H1 (cell line): Measurements from ENCODE around the gene IFNAR2. TPM values are rescaled to one million over a fixed set of nuclear protein-coding genes. Genes with fewer than 3 reads are reported as not detected.

Experiments
- CTCF ChIA-PET: fragments of 300-600 bp; sonication (Branson Sonifier 250); formaldehyde crosslinking; loops from one replicate; lab custom pipeline; 2021; ENCODE audit not compliant: partially characterized antibody; lab: Charles Lee
- POLR2A ChIA-PET: fragments of 300-600 bp; sonication (Branson Sonifier 250); formaldehyde crosslinking; loops from one replicate; lab custom pipeline; 2021; ENCODE audit warnings: inconsistent platforms; ENCODE audit not compliant: partially characterized antibody; lab: Charles Lee
- DNase-seq, 2 experiments: peaks; one replicate each; pipeline versions ENCODE4 v3.0.0 to v3.0.0-alpha.2; 2010 to 2022; ENCODE audit warnings: low spot score in 2 of 2, low read depth in 1 of 2, mixed read lengths in 1 of 2
- FAIRE-seq: peaks from 2 replicates; lab custom pipeline; 2011; peaks lifted over from hg19 to GRCh38; lab: Jason Lieb, UNC
- H2AFZ ChIP-seq: 2 replicates; pipeline ENCODE4 v1.8.1; 2012; ENCODE audit warnings: low read length, inconsistent platforms
- H2AK5ac ChIP-seq: 2 replicates; pipeline ENCODE4 v1.6.1; 2013; ENCODE audit warnings: low read depth, low read length
- H2BK120ac ChIP-seq: replicated peaks from 2 replicates; pipeline ENCODE3; 2013; ENCODE audit warnings: low read depth, low read length, inconsistent platforms
- H2BK12ac ChIP-seq: 2 replicates; pipeline ENCODE4 v1.6.1; 2013; ENCODE audit warnings: low read depth, low read length
- H2BK15ac ChIP-seq: 2 replicates; pipeline ENCODE4 v1.6.1; 2013; ENCODE audit warnings: low read length
- H2BK20ac ChIP-seq: 2 replicates; pipeline ENCODE4 v1.6.1; 2013; ENCODE audit warnings: low read length
- H2BK5ac ChIP-seq: 2 replicates; pipeline ENCODE4 v1.6.1; 2013; ENCODE audit warnings: low read depth, low read length
- H3K14ac ChIP-seq: 2 replicates; pipeline ENCODE4 v1.6.1; 2013; ENCODE audit warnings: inconsistent platforms; ENCODE audit not compliant: insufficient read length
- H3K18ac ChIP-seq: 2 replicates; pipeline ENCODE4 v1.6.1; 2013; ENCODE audit warnings: low read length; ENCODE audit errors: extremely low read depth
- H3K23ac ChIP-seq: 2 replicates; pipeline ENCODE4 v1.6.1; 2013; ENCODE audit warnings: inconsistent platforms; ENCODE audit not compliant: insufficient read length
- H3K23me2 ChIP-seq: 2 replicates; pipeline ENCODE4 v1.6.1; 2013; ENCODE audit warnings: low read depth, low read length
- H3K27ac ChIP-seq: 2 replicates; pipeline ENCODE4 v1.6.1; 2011; ENCODE audit warnings: low read depth, low read length, inconsistent platforms
- H3K27me3 ChIP-seq, 4 experiments: replicated peaks in 1 of 4; 1 replicate in 1 of 4; 2 replicates in 3 of 4; pipeline versions ENCODE4 v1.6.1 to v1.8.1; 2011 to 2013; ENCODE audit warnings: low read length in 3 of 4, mild to moderate bottlenecking in 3 of 4, inconsistent platforms in 2 of 4, mixed read lengths in 2 of 4, moderate library complexity in 1 of 4; ENCODE audit not compliant: control insufficient read depth in 3 of 4, insufficient read depth in 3 of 4; ENCODE audit errors: extremely low read depth in 1 of 4
- H3K36me3 ChIP-seq, 4 experiments: 2 replicates each; pipeline versions ENCODE4 v1.6.1 to v1.8.1; 2011 to 2013; ENCODE audit warnings: mild to moderate bottlenecking in 4 of 4, low read length in 3 of 4, moderate library complexity in 2 of 4, control low read depth in 1 of 4, inconsistent platforms in 1 of 4; ENCODE audit not compliant: insufficient read depth in 4 of 4, control insufficient read depth in 2 of 4
- H3K4ac ChIP-seq: replicated peaks from 2 replicates; pipeline ENCODE3; 2013; ENCODE audit warnings: low read length, low read depth, mixed read lengths, inconsistent platforms; ENCODE audit not compliant: insufficient read length
- H3K4me1 ChIP-seq, 4 experiments: replicated peaks in 1 of 4; 1 replicate in 1 of 4; 2 replicates in 3 of 4; pipeline versions ENCODE4 v1.6.1 to v1.8.1; 2011 to 2013; ENCODE audit warnings: low read length in 3 of 4, inconsistent platforms in 2 of 4, mixed read lengths in 1 of 4; ENCODE audit not compliant: insufficient read depth in 4 of 4, control insufficient read depth in 3 of 4
- H3K4me2 ChIP-seq, 2 experiments: 2 replicates each; pipeline versions ENCODE4 v1.6.1 to v1.8.1; 2011 to 2013; ENCODE audit warnings: low read depth in 2 of 2, low read length in 2 of 2, control low read depth in 1 of 2, inconsistent platforms in 1 of 2, mild to moderate bottlenecking in 1 of 2; ENCODE audit not compliant: insufficient read depth in 1 of 2
- H3K4me3 ChIP-seq, 4 experiments: fragments of 200-600, 300-600 bp in 1 of 4; sonication (generic), shearing (Covaris generic), sonication (Bioruptor Twin) in 1 of 4; 2 replicates each; pipeline versions ENCODE4 v1.5.1 to v1.8.1; 2011 to 2016; ENCODE audit warnings: low read length in 4 of 4, low read depth in 3 of 4, control low read depth in 2 of 4, inconsistent platforms in 2 of 4, mild to moderate bottlenecking in 2 of 4, mixed read lengths in 1 of 4, moderate library complexity in 1 of 4; ENCODE audit not compliant: insufficient read depth in 2 of 4; ENCODE audit errors: extremely low read depth in 1 of 4
- H3K56ac ChIP-seq: replicated peaks from 2 replicates; pipeline ENCODE3; 2013; ENCODE audit warnings: low read depth, mild to moderate bottlenecking, mixed read lengths, low read length, inconsistent platforms; ENCODE audit not compliant: insufficient read length
- H3K79me1 ChIP-seq: 2 replicates; pipeline ENCODE4 v1.6.1; 2013; ENCODE audit warnings: low read depth, low read length, control low read depth
- H3K79me2 ChIP-seq, 2 experiments: 2 replicates each; pipeline versions ENCODE4 v1.6.1 to v1.8.1; 2012 to 2013; ENCODE audit warnings: low read length in 2 of 2, mild to moderate bottlenecking in 2 of 2, inconsistent platforms in 1 of 2; ENCODE audit not compliant: insufficient read depth in 2 of 2, control insufficient read depth in 1 of 2
- H3K9ac ChIP-seq, 4 experiments: replicated peaks in 1 of 4; 1 replicate in 1 of 4; 2 replicates in 3 of 4; pipeline versions ENCODE4 v1.6.1 to v1.8.1; 2011 to 2013; ENCODE audit warnings: low read depth in 3 of 4, low read length in 3 of 4, control low read depth in 2 of 4, mild to moderate bottlenecking in 2 of 4, moderate library complexity in 2 of 4, inconsistent platforms in 1 of 4; ENCODE audit errors: extremely low read depth in 1 of 4
- H3K9me3 ChIP-seq, 2 experiments: 2 replicates each; pipeline versions ENCODE4 v1.6.1 to v1.8.1; 2012 to 2013; ENCODE audit warnings: mild to moderate bottlenecking in 2 of 2, moderate library complexity in 2 of 2, control low read depth in 1 of 2, inconsistent platforms in 1 of 2, low read depth in 1 of 2, low read length in 1 of 2, mixed read lengths in 1 of 2; ENCODE audit not compliant: insufficient read depth in 2 of 2
- H4K20me1 ChIP-seq, 2 experiments: replicated peaks in 1 of 2; 2 replicates each; pipeline versions ENCODE3 to v1.8.1; 2011 to 2013; ENCODE audit warnings: inconsistent platforms in 2 of 2, low read length in 2 of 2, mild to moderate bottlenecking in 1 of 2; ENCODE audit not compliant: insufficient read depth in 2 of 2, control insufficient read depth in 1 of 2
- H4K5ac ChIP-seq: 2 replicates; pipeline ENCODE4 v1.6.1; 2013; ENCODE audit warnings: low read length, low read depth, mixed read lengths, inconsistent platforms; ENCODE audit not compliant: insufficient read length
- H4K8ac ChIP-seq: 2 replicates; pipeline ENCODE4 v1.8.0; 2013; ENCODE audit warnings: mild to moderate bottlenecking, moderate library complexity, low read length, inconsistent platforms; ENCODE audit not compliant: insufficient read depth; ENCODE audit errors: extremely low read depth
- H4K91ac ChIP-seq: replicated peaks from 2 replicates; pipeline ENCODE3; 2013; ENCODE audit warnings: low read length, mixed read lengths, inconsistent platforms; ENCODE audit not compliant: insufficient read length
- BACH1 ChIP-seq: IDR thresholded peaks from 2 replicates; pipeline ENCODE4 v1.6.1; 2012; ENCODE audit warnings: low read length, improper control_type of control experiment
- CEBPB ChIP-seq: IDR thresholded peaks from 2 replicates; pipeline ENCODE4 v1.6.1; 2012; ENCODE audit warnings: low read depth, low read length
- CHD1 ChIP-seq: IDR thresholded peaks from 2 replicates; pipeline ENCODE4 v1.6.1; 2012; ENCODE audit warnings: low read depth, low read length, improper control_type of control experiment
- KDM5A ChIP-seq: fragments of 200-600 bp; IDR thresholded peaks from 2 replicates; pipeline ENCODE4 v1.7.1; 2012; ENCODE audit warnings: mild to moderate bottlenecking, low read length, inconsistent platforms, mixed read lengths
- MAFK ChIP-seq: IDR thresholded peaks from 2 replicates; pipeline ENCODE4 v1.6.1; 2012; ENCODE audit warnings: low read depth, mild to moderate bottlenecking, improper control_type of control experiment, low read length
- NANOG ChIP-seq: IDR thresholded peaks from 2 replicates; pipeline ENCODE4 v1.6.1; 2011; ENCODE audit warnings: low read length, low read depth, mild to moderate bottlenecking, inconsistent platforms; ENCODE audit not compliant: insufficient read depth, poor library complexity, severe bottlenecking
- POLR2A ChIP-seq, 2 experiments: IDR thresholded peaks; 1 replicate in 1 of 2; 2 replicates in 1 of 2; pipeline ENCODE4 v1.6.1; 2011; ENCODE audit warnings: low read depth in 2 of 2, low read length in 2 of 2, mild to moderate bottlenecking in 2 of 2; ENCODE audit errors: control extremely low read depth in 1 of 2
- POLR2AphosphoS5 ChIP-seq: IDR thresholded peaks from 2 replicates; pipeline ENCODE4 v1.6.1; 2011; ENCODE audit warnings: low read depth, low read length
- SP4 ChIP-seq: IDR thresholded peaks from 2 replicates; pipeline ENCODE4 v1.6.1; 2012; ENCODE audit warnings: low read length, inconsistent platforms
- TCF12 ChIP-seq: IDR thresholded peaks from 2 replicates; pipeline ENCODE4 v1.6.1; 2011; ENCODE audit warnings: low read depth, mild to moderate bottlenecking, low read length
- ZNF274 ChIP-seq: IDR thresholded peaks from 2 replicates; pipeline ENCODE4 v1.7.0; 2012; ENCODE audit warnings: low read length, borderline replicate concordance; ENCODE audit errors: extremely low read depth
- WGBS, 2 experiments: shearing (Covaris generic) in 1 of 2; methylation state at CpG; one replicate each; pipeline versions ENCODE4 v1.1.6 to v1.1.7; 2013 to 2015; ENCODE audit warnings: low lambda C conversion rate in 2 of 2, mixed read lengths in 2 of 2, inconsistent platforms in 1 of 2, low coverage in 1 of 2, missing lambda C conversion rate in 1 of 2; ENCODE audit not compliant: insufficient replicate concordance in 2 of 2, insufficient coverage in 1 of 2, insufficient read length in 1 of 2; ENCODE audit errors: extremely low coverage in 1 of 2, missing lambda C conversion rate in 1 of 2; 5-methylcytosine and 5-hydroxymethylcytosine counted together
- polyA plus RNA-seq, 7 experiments: library from polyadenylated mRNA; depleted of rRNA in 3 of 7; stranded (reverse) in 5 of 7; unstranded in 2 of 7; fragments of >200 nt in 5 of 7; fragments of 200-250 nt in 2 of 7; gene quantifications; 1 replicate in 5 of 7; 2 replicates in 1 of 7; 4 replicates in 1 of 7; pipeline versions ENCODE4 v1.2.1 to v1.2.3, GENCODE V29; 2011 to 2013; ENCODE audit warnings: missing spikeins in 2 of 7, mixed read lengths in 2 of 7
- total RNA-seq: library from RNA; stranded (reverse); fragmentation: NEBNext Ultra II Directional; extraction: Animal tissue kit (Norgen Biotek cat#: 25700); gene quantifications from 2 replicates; pipeline ENCODE4 v1.2.1, GENCODE V29; 2021
- TF ChIP-seq, protein P1 (sequence below): IDR thresholded peaks from 2 replicates; pipeline ENCODE4 v1.6.1; 2012; ENCODE audit warnings: inconsistent platforms
- TF ChIP-seq, protein P2 (sequence below): IDR thresholded peaks from 2 replicates; pipeline ENCODE4 v1.6.1; 2012; ENCODE audit warnings: low read length, inconsistent platforms

Gene IFNAR2
- total and polyA plus RNA-seq, 2 of the 8 experiments (the other 6 are each of a cell fraction or from before 2014, with no cell fraction given) = 12.2 to 16.1 TPM

DNA sequence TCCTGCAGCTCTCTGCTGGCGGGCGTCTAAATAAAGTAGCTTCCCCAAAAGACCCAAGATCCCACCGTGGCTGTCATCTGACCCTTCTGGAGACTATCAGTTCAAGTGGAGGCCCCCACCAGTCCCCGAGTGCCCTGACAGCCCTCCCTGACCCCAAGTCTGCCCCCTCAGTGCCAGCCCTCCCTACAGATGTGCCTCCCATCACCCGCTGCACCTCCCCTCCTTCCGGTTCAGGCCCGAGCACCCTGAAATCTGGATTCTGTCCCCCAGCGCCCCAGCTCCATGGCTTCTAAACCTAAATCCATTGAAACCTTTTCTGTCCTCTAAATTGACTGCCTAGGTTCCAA, 37.0 kb downstream of the IFNAR2 start:
- no peak overlapping the region for H2BK120ac ChIP-seq
- TF ChIP-seq KDM5A = no peak
- TF ChIP-seq NANOG = no peak
- TF ChIP-seq TCF12 = no peak
- TF ChIP-seq CHD1 = no peak
- TF ChIP-seq CEBPB = no peak
- TF ChIP-seq BACH1 = no peak
- TF ChIP-seq, protein P1, sequence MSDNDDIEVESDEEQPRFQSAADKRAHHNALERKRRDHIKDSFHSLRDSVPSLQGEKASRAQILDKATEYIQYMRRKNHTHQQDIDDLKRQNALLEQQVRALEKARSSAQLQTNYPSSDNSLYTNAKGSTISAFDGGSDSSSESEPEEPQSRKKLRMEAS = no peak
- TF ChIP-seq, protein P2, sequence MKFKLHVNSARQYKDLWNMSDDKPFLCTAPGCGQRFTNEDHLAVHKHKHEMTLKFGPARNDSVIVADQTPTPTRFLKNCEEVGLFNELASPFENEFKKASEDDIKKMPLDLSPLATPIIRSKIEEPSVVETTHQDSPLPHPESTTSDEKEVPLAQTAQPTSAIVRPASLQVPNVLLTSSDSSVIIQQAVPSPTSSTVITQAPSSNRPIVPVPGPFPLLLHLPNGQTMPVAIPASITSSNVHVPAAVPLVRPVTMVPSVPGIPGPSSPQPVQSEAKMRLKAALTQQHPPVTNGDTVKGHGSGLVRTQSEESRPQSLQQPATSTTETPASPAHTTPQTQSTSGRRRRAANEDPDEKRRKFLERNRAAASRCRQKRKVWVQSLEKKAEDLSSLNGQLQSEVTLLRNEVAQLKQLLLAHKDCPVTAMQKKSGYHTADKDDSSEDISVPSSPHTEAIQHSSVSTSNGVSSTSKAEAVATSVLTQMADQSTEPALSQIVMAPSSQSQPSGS = no peak
- no peak for TF ChIP-seq POLR2AphosphoS5
- no peak for TF ChIP-seq POLR2A (IDR thresholded peaks at IDR 0.05; ENCODE audit: control extremely low read depth in 1 of 2, low read depth in 2 of 2, low read length in 2 of 2)
- TF ChIP-seq MAFK = no peak
- TF ChIP-seq SP4 = no peak
- TF ChIP-seq ZNF274 = no peak

More for the DNA sequence above, 37.0 kb downstream of the IFNAR2 start:
- Histone ChIP-seq H4K8ac (no peak overlapping the region), H2AK5ac (no peak overlapping the region), H3K23me2 (peaks cover 7% of the 10 kb centered on the region; the same call in 1 of the 2 replicates), H4K20me1 (peaks cover 0 to 5% of the 10 kb centered on the region in 2 experiments), H3K4me3 (peak overlapping the region; percentile 49 to 67 (median 60)), H3K79me1 (no peaks in the 10 kb centered on the region), H3K27ac (no peak overlapping the region), H2BK15ac (no peak overlapping the region), H2BK12ac (no peak overlapping the region), H3K27me3 (no peaks in the 10 kb centered on the region; a peak in 1 of 7 replicates), H3K4me2 (peak overlapping the region; percentile 68 to 71), H3K4me1 (peaks cover 0 to 4% (median under 1%) of the 10 kb centered on the region in 4 experiments; a peak in 3 of 7 replicates), H3K14ac (no peak overlapping the region), H3K18ac (no peak overlapping the region), H2AFZ (no peak overlapping the region), H3K79me2 (no peaks in the 10 kb centered on the region), H4K5ac (no peak overlapping the region), H3K9me3 (no peaks in the 10 kb centered on the region), H4K91ac (no peak overlapping the region), H3K36me3 (peaks cover 0 to 7% (median 2%) of the 10 kb centered on the region in 4 experiments; a peak in 1 of 8 replicates), H3K9ac (peak overlapping the region in 1 of 4 experiments; percentile 4; a peak in 2 of 7 replicates), H3K56ac (no peak overlapping the region), H2BK5ac (no peak overlapping the region), H3K23ac (no peak overlapping the region), H2BK20ac (no peak overlapping the region), H3K4ac (no peak overlapping the region)
- POLR2A ChIA-PET = interaction anchor here (0.6 to 2.5 kb wide), 8 partner anchors 12 to 277 kb away, joined by 3 to 6 read pairs (median 4); partner anchors contain the start of gene IFNAR1
- WGBS, 2 experiments = 37% methylated on average over 8 of the region's 8 CpGs; no CpG with 5 or more reads in 1 of the 2 experiments
- FAIRE-seq (no peak), DNase-seq (no peak)
- CTCF ChIA-PET = interaction anchor here (0.6 to 1.7 kb wide), 6 partner anchors 14 to 95 kb away, joined by 3 to 9 read pairs (median 4); no protein-coding TSS in a partner anchor
